RWPE1 (cell line): ENCODE measurements around the gene KCNT2.

Experiments
- CTCF ChIA-PET: fragments of 350-600 bp; sonication (Branson Sonifier 250); formaldehyde crosslinking; extraction: SDS; loops from one replicate; lab custom pipeline; 2021; lab: Yijun Ruan, JAX
- POLR2A ChIA-PET: fragments of 400-600 bp; formaldehyde crosslinking; extraction: SDS; loops from one replicate; lab custom pipeline; 2020; ENCODE audit warnings: antibody characterized with exemption; ENCODE audit not compliant: low non-redundant PET; lab: Yijun Ruan, JAX
- DNase-seq: peaks from one replicate; pipeline ENCODE4 v3.0.0; 2012; ENCODE audit warnings: low spot score
- H3K27ac ChIP-seq: fragments of 450-650 bp; 2 replicates; pipeline ENCODE4 v1.5.1; 2017
- CTCF ChIP-seq: fragments of 450-650 bp; conservative IDR thresholded peaks from 2 replicates; pipeline ENCODE4 v1.5.1; 2017; ENCODE audit warnings: low read depth, mild to moderate bottlenecking

KCNT2 gene

DNA sequence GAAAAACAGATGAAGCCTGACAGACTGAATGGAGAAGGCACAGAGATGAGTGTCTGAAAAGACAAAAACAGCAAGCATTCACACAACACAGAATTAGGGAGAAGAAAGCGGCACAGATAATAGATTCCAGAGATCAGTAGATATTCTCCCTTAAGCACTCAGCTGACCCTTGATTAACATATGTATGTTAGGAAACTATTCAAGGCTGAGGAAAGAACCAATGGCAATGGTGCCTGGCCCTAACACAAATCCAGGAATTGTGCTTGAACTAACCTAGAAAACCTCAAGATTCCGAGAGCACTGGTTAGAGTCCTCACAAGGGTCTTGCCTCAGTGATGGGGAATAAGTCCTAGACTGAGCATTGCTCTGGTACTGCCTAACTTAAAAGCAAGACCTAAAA lies 30.9 kb downstream of the KCNT2 start:
- no peak for DNase-seq
- TF ChIP-seq CTCF: no peak
- ChIA-PET POLR2A (no interaction called here), CTCF (interaction anchor here (0.6 to 0.7 kb wide), 3 partner anchors 31 to 1035 kb away, joined by 3 to 7 read pairs (median 3); no protein-coding TSS in a partner anchor)
- H3K27ac ChIP-seq: no peak overlapping the region

GRCh38 chr1:196573226-196573625 lies 35.0 kb downstream of the KCNT2 start:
- DNase-seq: no peak
- no peak for TF ChIP-seq CTCF
- ChIA-PET CTCF (no interaction called here), POLR2A (no interaction called here)
- H3K27ac ChIP-seq: no peak overlapping the region

- no peak for DNase-seq
- ChIA-PET POLR2A (no interaction called here), CTCF (no interaction called here)
- TF ChIP-seq CTCF: no peak
- H3K27ac ChIP-seq: no peak overlapping the region
Observed at GRCh38 chr1:196567238-196567637, 41.0 kb downstream of the KCNT2 start.

GRCh38 chr1:196563768-196564167 lies 44.5 kb downstream of the KCNT2 start:
- no peak for DNase-seq
- ChIA-PET CTCF (interaction anchor here (0.6 kb wide), 1 partner anchor 1208 kb away, joined by 3 read pairs; no protein-coding TSS in a partner anchor), POLR2A (no interaction called here)
- TF ChIP-seq CTCF: no peak
- H3K27ac ChIP-seq: no peak overlapping the region

GRCh38 chr1:196559314-196559713 lies 48.9 kb downstream of the KCNT2 start:
- ChIA-PET POLR2A (no interaction called here), CTCF (interaction anchor here (0.9 kb wide), 1 partner anchor 49 kb away, joined by 3 read pairs; the partner anchor contains the start of gene KCNT2)
- TF ChIP-seq CTCF: no peak
- no peak for DNase-seq
- no peak overlapping the region for H3K27ac ChIP-seq

DNA sequence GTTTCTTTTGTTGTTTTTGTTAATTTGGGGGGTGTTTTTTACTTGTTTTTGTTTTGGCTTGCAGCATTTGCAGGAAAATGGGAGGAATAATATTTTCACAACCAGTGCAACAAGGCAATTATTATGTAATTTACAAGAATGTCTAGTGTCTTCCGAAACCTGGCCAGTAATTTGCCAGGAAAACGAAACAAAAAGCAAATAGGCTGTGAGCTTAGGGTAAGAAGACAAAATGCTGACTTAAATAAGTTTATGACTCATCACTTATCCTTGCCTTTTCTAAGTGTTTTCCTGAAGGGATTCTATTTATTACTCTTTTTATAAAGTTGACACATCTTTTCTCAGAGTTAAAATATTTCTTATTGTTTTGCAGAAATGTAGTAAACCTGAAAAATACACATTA lies 49.8 kb downstream of the KCNT2 start:
- TF ChIP-seq CTCF: no peak
- ChIA-PET POLR2A (no interaction called here), CTCF (interaction anchor here (0.9 kb wide), 1 partner anchor 23 kb away, joined by 3 read pairs; no protein-coding TSS in a partner anchor)
- no peak overlapping the region for H3K27ac ChIP-seq
- DNase-seq: peak; percentile 54
